Embryonic facial prominence (tissue), 1 donor: ENCODE measurements around the gene GMPPA.

Experiments used
- DNase-seq: peaks from one replicate; pipeline ENCODE4 v3.0.0-alpha.2; 2016; ENCODE audit errors: extremely low spot score

The GMPPA gene

DNA sequence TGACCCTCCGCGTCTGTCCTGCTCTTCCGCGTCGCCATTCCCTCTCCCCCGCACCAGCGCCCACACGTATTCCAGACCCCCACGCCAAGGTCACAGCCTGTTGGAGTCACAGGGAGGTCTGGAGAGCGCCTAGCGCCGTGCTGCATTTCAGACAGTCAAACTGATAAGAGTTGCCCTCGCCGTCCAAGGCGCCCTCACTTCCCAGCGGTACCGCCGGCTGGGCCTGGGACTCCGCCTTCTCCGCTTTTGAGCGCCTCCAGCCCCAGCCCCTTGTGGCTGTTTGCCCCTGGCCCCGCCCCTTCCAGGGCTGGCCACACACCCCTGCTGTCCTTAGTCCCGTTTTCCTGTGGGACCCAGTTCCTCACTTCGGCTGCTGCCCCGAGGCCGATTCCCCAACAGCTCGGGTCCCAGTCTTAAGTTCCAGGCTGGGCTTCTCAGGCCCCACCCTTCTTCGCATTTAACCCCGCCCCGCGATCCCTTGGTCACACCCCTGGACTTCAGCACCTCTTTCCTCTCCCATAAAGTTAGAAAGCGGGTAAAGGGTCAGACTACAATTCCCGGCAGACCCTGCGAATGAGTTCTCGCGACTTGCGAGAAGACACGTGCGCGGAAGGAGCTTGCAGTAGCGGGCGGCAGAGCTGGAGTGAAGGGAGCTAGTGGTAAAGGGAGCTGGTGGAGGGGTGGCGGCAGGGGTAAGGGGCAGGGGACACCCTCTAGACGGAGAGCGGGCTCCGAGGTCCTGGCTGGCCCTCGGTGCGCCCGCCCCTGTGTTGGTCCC lies at the start of gene GMPPA:
TSS of gene GMPPA (plus strand) at position 612 of the 778 bp plus-strand sequence. CDS start 1,085 bp downstream, outside the sequence.
- peak; percentile 93 for DNase-seq

DNA sequence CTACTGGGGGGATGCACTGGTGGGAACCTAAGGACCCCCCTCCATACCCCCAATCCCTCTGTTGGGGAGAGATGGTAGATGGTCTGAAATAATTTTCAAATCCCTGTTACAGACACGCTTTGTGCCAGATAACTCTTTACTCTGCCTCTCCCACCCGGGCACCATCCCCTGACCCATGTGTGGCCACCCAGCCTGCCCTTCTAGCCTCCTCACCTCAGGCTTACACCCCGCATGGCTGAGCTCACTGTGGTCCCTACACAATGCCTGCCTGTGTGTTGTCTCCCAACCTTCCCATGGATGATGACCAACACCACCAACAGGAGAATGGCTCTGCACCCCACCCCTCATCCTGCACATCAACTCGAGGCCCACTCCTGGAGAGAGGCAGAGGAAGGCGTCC lies 49.1 kb upstream of the GMPPA start:
- DNase-seq: no peak

DNA sequence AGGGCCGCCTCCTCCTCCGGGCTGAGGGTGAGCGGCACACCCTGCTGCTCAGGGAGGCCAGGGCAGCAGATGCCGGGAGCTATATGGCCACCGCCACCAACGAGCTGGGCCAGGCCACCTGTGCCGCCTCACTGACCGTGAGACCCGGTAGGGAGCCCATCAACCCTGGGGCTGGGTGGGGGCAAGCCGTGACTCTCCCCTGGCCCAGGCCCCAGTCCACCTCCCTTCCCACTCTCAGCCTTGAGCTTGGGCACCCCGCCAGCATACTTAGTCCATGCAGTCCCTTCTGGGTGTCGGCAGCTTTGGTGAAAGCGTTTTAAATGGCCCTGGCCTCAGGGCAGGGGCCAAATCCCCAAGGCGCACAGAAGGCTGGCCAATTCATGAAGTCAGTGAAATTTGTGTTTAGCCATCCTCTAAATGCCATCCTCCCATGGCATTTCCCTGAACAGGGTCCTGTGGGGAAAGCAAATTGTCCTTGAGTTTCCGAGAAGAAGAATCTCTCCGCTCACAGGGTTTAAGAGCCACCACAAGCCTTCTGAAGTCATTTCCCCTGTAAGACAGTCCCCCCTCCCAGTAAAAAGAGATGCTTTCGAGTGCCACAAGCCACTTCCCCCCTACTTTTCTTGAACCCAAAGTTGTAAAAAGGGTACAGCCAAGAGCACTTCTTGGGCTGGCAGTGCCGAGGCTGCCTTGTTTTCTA lies 46.9 kb upstream of the GMPPA start:
- DNase-seq: no peak

DNA sequence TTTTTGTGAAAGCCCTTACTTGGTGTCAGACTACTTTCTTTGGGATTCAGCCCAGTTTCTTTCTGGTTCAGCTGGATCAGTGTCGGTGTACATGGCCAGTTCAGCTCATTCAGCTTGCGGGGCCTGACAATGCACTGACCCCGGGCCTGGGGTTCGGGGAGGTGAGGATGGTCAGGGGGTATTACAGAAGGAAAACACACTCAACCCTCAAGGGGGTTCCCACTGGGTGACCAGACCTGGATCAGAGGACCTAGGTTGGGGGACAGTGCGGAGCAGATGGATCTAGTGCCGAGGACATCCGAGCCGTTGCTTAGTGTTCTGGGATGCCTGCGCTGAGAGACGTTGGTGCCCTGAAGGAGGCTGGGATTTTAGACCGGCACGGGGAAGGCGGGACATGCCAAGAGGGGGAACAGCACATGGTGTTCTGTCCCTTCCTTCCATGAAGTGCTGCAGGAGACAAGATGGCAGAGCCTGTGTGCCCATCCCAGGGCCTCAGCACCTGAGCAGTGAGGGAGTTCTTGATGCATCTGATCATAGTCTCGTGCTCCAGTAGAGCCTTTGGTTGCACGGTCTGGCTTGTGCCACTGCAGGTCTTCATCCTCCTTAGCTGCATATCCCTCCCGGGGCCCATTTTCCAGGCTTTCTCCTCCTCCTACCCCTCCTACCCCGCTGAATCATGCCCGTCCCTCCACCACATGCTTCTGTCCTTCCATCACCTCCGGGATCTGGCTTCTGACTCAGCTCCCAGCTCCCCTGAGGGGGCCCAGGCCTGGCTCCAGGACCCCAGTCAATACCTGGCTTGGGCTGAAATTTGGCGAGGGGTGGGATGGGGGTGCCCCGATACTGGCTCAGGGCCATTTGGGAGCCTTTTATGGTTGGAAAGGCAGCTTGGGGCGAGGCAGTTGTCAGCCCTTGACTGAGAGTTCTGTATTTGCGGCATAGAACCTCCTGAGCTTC lies 46.1 kb upstream of the GMPPA start:
- DNase-seq: no peak

DNA sequence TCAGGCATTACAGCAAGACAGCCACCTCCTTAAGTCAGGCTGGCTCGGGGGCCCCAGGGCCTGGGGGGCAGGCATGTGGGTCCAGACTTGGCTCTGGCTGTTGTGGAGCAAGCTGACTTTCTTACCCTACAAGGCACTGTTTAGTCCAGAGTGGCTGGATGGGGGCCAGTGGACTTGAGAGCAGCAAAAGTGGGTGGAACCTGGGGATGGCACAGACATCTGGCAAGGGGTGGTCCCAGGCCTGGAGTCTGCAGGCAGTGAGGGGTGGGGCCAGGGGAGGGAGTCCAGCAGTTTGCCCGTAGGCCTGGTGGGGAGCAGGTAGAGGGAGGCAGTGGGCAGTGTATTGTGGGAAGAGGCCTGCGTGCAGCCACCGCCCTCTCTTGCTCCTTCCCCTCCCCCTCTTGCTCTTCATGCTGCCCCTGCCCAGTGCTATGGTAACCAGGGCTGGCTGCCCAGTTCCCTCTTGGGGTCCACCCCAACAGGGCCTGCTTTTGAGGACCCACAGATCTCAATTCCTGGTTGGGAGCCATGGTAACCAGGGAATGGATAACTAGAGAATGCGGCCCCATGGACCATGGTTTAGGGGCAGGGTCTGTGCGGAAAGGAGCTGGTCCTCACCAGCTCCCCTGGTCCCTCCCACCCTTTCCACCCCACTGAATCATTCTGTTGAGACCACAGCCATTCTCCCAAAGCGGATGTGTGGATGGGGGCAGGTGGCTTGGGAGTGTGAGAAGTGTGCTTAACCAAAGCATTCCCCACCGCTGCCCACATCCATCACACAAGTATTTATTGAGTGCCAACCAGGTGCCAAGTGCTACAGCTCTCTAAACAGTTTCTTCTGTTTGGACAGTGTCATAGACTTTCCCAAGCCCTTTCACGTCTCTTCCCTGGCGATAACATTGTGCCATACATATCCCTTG lies 44.8 kb upstream of the GMPPA start:
- no peak for DNase-seq

GRCh38 chr2:219455581-219455980 lies 43.1 kb upstream of the GMPPA start:
- DNase-seq: no peak

GRCh38 chr2:219457784-219458369 lies 40.8 kb upstream of the GMPPA start:
- DNase-seq: no peak

- no peak for DNase-seq
These were observed 39.7 kb upstream of the GMPPA start for GRCh38 chr2:219458996-219459395.

- no peak for DNase-seq
These were observed 39.0 kb upstream of the GMPPA start for GRCh38 chr2:219459460-219460311.

GRCh38 chr2:219460424-219460926 lies 38.2 kb upstream of the GMPPA start:
- no peak for DNase-seq

DNA sequence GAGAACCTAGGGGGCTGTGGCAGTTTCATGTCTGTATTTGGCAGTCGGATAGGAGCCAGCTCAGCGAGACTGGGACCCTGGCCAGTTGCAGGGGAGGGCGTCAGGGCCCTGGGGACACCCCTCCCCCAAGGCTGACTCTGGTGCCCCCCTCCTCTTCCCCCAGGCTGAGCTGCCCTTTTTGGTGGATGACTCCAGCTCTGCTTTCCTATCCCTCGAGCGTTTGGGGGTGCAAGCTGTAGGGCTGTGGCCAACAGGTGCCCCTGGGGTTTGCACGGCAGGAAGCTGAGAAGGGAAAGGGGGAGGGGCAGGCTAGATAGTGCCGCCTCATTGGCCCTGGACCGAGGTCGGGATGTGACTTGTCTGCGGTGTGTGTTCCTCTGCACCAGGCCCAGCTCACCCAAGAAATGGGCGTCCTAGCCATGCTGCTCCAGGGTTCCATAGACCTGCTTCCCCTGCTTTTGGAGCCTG lies 37.6 kb upstream of the GMPPA start:
- no peak for DNase-seq

GRCh38 chr2:219461669-219462068 lies 37.0 kb upstream of the GMPPA start:
- no peak for DNase-seq

GRCh38 chr2:219462349-219462748 lies 36.3 kb upstream of the GMPPA start:
- DNase-seq: no peak

GRCh38 chr2:219464286-219465032 lies 34.2 kb upstream of the GMPPA start:
- no peak for DNase-seq

- DNase-seq: no peak
These were observed 32.8 kb upstream of the GMPPA start for GRCh38 chr2:219465659-219466561.

- no peak for DNase-seq
These were observed 31.6 kb upstream of the GMPPA start for GRCh38 chr2:219466816-219467735.

GRCh38 chr2:219467736-219468075 lies 31.0 kb upstream of the GMPPA start:
- DNase-seq: no peak
